ENCODE measurements around the gene ZCCHC14. TPM values are rescaled to one million over a fixed set of nuclear protein-coding genes. Genes with fewer than 3 reads are reported as not detected.
"Not testable (repeated sequence)": the region's sequence is repeated elsewhere in the genome, so short reads cannot be mapped to it uniquely, and the experiment has no call there.

The ZCCHC14 gene
- total and polyA plus RNA-seq, 2 donors (not counting 1 experiment from before 2014, with no cell fraction given): 0.70 to 4.4 TPM

DNA sequence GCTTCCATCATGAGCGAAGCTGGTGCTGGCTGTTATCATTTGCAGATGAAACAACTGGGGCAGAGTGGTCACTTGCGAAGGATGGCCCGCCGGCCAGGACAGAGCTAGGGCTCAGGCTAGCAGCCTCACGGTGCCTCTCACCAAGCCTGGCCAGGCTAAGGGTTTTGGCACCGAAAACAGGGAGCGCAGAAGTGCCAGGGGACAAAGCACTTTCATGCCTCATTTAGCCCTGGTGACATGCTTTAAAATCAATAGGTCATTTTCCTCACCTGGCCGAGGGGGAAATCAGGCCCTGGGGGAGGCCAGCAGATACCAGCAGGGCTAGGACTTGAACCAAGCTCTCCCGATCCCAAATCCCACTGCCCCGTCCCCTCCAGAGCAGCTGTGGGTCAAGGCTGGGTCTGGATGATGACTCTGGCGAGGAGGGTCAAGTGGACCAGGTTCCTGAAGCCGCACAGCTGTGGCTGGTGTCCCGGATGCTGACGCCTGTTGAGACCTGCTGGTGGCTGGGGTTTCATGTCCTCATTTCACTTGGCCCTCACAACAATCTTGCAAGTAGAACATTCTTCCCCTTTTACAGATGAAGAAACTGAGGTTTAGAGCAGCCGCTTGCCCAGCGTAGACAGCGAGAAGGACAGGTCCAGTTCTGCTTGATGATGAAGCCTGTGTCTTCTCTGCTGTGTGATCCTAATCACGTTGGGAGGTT lies 10.6 kb upstream of the ZCCHC14 start:
- H3K4me3 ChIP-seq (ENCODE audit: control extremely low read depth in 1 of 5, extremely low read depth in 1 of 5, insufficient read depth in 1 of 5, low read depth in 2 of 5, low read length in 4 of 5); H2AFZ ChIP-seq (ENCODE audit: insufficient read depth, low read depth, low read length, poor library complexity, severe bottlenecking); H3K27ac Mint-ChIP-seq; H3K36me3 ChIP-seq (replicated peaks in 1 of 2; ENCODE audit: control extremely low read depth in 1 of 2, control insufficient read depth in 1 of 2, extremely low read depth in 1 of 2, insufficient read depth in 2 of 2, low read length in 1 of 2); H3K4me2 ChIP-seq (replicated peaks; ENCODE audit: low read depth, low read length, poor library complexity, severe bottlenecking); H3K9me3 ChIP-seq (ENCODE audit: control extremely low read depth in 1 of 3, control insufficient read depth in 2 of 3, insufficient read depth in 1 of 3, low read length in 2 of 3); H3K4me3 Mint-ChIP-seq; H4K20me1 ChIP-seq (ENCODE audit: control insufficient read depth, insufficient read depth, low read length, poor library complexity, severe bottlenecking); H3K4me1 ChIP-seq (ENCODE audit: control insufficient read depth in 2 of 2, insufficient read depth in 2 of 2, low read length in 2 of 2); H3K4me1 Mint-ChIP-seq; POLR2A ChIA-PET; H3K9me3 Mint-ChIP-seq (ENCODE audit: insufficient read depth); ATAC-seq (ENCODE audit: low read depth); intact Hi-C loops (cut with micrococcal nuclease); DNase-seq; H3K9ac ChIP-seq (ENCODE audit: low read length); H3K79me2 ChIP-seq (ENCODE audit: control insufficient read depth, insufficient read depth, low read length); CTCF ChIA-PET; H3K27ac ChIP-seq (ENCODE audit: low read length in 2 of 2): not testable (repeated sequence)
- peaks cover 0 to 60% (median 22%) of the 10 kb centered on the region in 4 experiments for H3K27me3 ChIP-seq (replicated peaks in 1 of 4; ENCODE audit: control extremely low read depth in 1 of 4, control insufficient read depth in 3 of 4, insufficient read depth in 4 of 4, low read length in 3 of 4)
- 71% methylated on average over 14 of the region's 18 CpGs for WGBS (ENCODE audit: insufficient coverage)
- H3K27me3 Mint-ChIP-seq: peaks cover 53% of the 10 kb centered on the region

DNA sequence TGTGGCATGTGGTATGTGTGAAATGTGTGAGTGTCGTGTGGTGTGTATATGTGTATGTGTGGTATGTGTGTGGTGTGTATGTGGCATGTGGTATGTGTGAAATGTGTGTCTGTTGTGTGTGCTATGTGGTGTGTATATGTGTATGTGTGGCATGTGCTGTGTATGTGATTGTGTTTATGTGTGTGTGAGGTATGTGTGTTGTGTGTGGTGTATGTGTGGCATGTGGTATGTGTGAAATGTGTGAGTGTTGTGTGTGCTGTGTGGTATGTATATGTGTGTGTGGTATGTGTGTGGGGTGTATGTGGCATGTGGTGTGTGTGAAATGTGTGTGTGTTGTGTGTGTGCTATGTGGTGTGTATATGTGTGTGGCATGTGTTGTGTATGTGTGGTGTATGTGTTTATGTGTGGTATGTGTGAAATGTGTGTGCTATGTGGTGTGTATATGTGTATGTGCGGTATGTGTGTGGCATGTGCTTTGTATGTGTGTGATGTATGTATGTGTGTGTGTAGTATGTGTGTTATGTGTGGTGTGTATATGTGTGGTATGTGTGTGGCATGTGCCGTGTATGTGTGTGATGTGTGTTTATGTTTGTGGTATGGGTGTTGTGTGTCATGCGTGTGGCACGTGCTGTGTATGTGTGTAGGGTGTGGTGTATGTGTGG lies 9.6 kb upstream of the ZCCHC14 start:
- Mint-ChIP-seq H3K27me3 (peaks cover 51% of the 10 kb centered on the region), H3K4me1 (peaks cover 3% of the 10 kb centered on the region), H3K4me3 (no peak overlapping the region), H3K9me3 (ENCODE audit: insufficient read depth) (no peaks in the 10 kb centered on the region), H3K27ac (no peak overlapping the region)
- intact Hi-C loops (cut with micrococcal nuclease): no loop called here
- Histone ChIP-seq H3K9ac (ENCODE audit: low read length) (no peak overlapping the region), H2AFZ (ENCODE audit: insufficient read depth, low read depth, low read length, poor library complexity, severe bottlenecking) (no peak overlapping the region), H4K20me1 (ENCODE audit: control insufficient read depth, insufficient read depth, low read length, poor library complexity, severe bottlenecking) (no peaks in the 10 kb centered on the region), H3K79me2 (ENCODE audit: control insufficient read depth, insufficient read depth, low read length) (no peaks in the 10 kb centered on the region), H3K9me3 (ENCODE audit: control extremely low read depth in 1 of 3, control insufficient read depth in 2 of 3, insufficient read depth in 1 of 3, low read length in 2 of 3) (no peaks in the 10 kb centered on the region), H3K4me1 (ENCODE audit: control insufficient read depth in 2 of 2, insufficient read depth in 2 of 2, low read length in 2 of 2) (peaks cover under 1 to 6% of the 10 kb centered on the region in 2 donors), H3K27ac (ENCODE audit: low read length in 2 of 2) (no peak overlapping the region), H3K4me3 (ENCODE audit: control extremely low read depth in 1 of 5, extremely low read depth in 1 of 5, insufficient read depth in 1 of 5, low read depth in 2 of 5, low read length in 4 of 5) (no peak overlapping the region), H3K27me3 (replicated peaks in 1 of 4; ENCODE audit: control extremely low read depth in 1 of 4, control insufficient read depth in 3 of 4, insufficient read depth in 4 of 4, low read length in 3 of 4) (peaks cover 0 to 57% (median 22%) of the 10 kb centered on the region in 4 experiments), H3K4me2 (replicated peaks; ENCODE audit: low read depth, low read length, poor library complexity, severe bottlenecking) (no peak overlapping the region), H3K36me3 (replicated peaks in 1 of 2; ENCODE audit: control extremely low read depth in 1 of 2, control insufficient read depth in 1 of 2, extremely low read depth in 1 of 2, insufficient read depth in 2 of 2, low read length in 1 of 2) (no peaks in the 10 kb centered on the region)
- ChIA-PET CTCF (no interaction called here), POLR2A (no interaction called here)
- ATAC-seq (ENCODE audit: low read depth) (no peak), DNase-seq (no peak)
- TF ChIP-seq, protein P1, sequence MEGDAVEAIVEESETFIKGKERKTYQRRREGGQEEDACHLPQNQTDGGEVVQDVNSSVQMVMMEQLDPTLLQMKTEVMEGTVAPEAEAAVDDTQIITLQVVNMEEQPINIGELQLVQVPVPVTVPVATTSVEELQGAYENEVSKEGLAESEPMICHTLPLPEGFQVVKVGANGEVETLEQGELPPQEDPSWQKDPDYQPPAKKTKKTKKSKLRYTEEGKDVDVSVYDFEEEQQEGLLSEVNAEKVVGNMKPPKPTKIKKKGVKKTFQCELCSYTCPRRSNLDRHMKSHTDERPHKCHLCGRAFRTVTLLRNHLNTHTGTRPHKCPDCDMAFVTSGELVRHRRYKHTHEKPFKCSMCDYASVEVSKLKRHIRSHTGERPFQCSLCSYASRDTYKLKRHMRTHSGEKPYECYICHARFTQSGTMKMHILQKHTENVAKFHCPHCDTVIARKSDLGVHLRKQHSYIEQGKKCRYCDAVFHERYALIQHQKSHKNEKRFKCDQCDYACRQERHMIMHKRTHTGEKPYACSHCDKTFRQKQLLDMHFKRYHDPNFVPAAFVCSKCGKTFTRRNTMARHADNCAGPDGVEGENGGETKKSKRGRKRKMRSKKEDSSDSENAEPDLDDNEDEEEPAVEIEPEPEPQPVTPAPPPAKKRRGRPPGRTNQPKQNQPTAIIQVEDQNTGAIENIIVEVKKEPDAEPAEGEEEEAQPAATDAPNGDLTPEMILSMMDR (IDR thresholded peaks at IDR 0.05): no peak
- no peak for TF ChIP-seq EZH2 (IDR thresholded peaks at IDR 0.05; ENCODE audit: borderline replicate concordance, insufficient read depth, low read depth, low read length, poor library complexity, severe bottlenecking)
- WGBS (ENCODE audit: insufficient coverage): 96% methylated on average over 5 of the region's 5 CpGs

All from B cell (primary cell).